M059J (cell line): ENCODE results near the gene MAML2. TPM values are rescaled to one million over a fixed set of nuclear protein-coding genes. Genes with fewer than 3 reads are reported as not detected.

Experiments used
- DNase-seq: peaks from one replicate; pipeline ENCODE4 v3.0.0-alpha.2; 2012; ENCODE audit warnings: low read depth
- total RNA-seq: library from RNA; depleted of rRNA; stranded (reverse); fragments of >200 nt; shearing (Covaris generic); gene quantifications from 2 replicates; pipeline ENCODE4 v1.2.3, GENCODE V29; 2014

Gene MAML2
- total RNA-seq, 1 experiment from 2014 or later: 14.0 TPM

DNA sequence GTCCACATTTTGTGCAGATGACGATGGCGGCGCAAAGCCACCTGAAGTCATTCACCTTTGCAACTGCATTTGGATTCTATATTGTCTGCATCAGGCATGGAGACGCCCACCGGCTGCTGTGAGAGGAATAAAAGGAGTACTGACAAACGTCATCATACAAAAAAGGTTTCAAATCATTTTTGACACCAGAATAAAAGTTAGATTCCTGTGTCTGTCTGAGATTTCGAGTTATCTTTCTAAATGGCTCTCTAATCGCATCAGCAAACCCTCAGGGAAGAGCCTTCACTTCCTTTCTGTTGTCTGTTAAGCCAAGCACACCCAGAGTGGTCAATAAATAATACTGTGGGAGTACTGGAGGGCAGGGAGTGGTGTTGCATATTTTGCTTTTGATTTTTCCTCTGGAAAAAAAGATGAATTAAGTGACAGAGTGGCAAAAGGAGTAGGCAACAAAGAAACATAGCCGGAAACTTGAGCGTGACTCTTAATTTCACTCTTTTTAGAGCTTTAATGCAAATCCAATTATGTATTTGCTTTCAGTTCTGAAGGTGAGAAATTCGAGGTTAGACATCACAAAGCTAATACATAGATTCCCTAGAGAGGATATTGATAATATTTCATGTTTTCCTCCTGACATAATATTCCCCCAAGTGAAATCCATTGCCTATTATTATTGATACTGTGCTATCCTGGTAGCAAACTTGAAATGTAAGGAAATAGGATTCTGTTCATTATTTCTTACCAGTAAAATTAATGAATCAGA is 268.3 kb downstream of the MAML2 start:
- DNase-seq: no peak

DNA sequence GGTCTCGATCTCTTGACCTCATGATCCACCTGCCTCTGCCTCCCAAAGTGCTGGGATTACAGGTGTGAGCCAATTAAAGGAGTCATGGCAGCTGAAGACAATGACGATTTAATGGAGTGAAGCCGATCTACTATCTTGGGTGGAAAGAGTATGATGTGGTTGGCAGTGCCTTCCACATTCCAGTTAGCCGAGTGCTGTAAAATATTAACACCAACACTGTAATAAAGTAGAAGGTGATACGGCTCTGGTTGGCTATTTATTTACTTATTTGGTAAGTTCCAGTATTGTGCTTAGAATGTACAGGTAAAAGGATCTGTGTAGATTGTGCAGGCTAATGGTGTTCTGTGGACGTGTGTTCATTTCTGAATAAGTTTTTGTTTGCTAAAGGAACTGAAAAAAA is 269.5 kb downstream of the MAML2 start:
- no peak for DNase-seq

DNA sequence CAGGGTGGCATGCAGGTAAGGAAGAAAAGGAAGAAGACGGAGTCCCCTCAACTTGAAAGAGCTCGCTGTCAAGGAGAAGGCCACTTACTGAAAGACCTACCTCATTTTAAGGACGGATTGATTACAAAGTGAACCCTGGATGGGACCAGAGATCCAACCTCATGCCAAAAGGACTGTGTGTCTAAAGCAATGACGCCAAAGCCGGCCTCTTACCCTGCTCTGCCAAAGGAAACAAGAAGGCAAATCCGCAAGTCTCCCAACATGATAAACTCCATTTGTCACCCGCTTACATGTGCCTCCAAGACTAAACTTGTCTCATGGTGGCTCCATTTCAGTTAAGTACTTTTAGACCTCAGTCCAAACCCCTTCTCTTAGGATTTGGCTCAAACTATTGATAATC is 270.4 kb downstream of the MAML2 start:
- DNase-seq: no peak

DNA sequence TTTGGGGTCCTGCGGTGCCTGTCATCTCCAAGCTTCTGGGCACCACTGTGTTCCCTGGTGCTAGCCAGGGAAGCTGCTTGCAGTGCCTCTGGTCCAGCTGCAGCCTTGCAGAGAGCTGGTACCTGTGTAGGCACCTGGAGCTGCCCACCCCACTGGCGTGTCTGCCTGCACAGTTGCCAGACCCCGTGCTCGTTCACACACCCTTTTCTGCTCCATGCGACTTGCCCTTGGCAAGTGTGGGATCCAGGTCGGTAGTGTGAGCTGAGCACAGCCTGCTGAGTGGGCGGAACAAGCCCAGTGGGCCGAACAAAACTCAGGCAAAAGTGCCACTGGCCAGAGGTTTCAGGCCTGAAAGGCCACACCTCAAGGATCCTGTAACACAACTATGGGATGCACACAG is 272.5 kb downstream of the MAML2 start:
- no peak for DNase-seq

DNA sequence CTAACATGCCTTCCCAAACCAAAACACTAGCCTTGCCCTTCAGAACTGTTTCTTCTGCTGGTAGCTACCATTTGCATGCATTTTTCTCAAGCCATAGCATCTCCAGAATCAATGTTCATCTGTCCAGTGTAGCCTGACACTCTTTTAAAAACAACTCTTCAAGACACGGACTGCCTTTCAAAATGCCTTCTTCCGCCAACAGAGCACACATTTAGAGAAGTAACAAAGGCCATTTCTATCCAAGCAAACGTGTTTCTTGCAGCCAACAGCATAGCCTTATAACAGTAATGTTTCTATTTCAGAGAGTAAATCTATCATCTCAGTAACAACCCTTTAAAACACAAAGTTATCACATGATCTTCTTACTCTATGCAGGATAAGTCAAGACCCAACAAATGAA is 275.8 kb downstream of the MAML2 start:
- no peak for DNase-seq

DNA sequence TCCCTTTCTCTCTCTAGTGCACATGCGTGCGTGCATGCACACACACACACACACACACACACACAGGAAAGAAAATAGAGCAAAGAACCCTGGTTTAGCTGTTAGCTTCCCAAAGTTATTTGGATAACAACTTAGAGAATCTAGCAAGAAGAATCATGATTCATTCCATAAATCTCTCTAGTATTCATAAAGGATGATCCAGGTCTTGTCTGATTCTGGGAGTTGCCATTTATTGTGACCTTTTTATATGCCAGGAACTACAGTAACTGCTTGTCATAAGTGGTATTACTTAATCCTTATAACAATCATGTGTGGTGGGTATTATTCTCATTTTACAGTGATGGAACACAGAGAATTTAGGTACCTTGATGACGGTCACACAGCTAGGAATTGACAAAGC is 277.6 kb downstream of the MAML2 start:
- DNase-seq: no peak

DNA sequence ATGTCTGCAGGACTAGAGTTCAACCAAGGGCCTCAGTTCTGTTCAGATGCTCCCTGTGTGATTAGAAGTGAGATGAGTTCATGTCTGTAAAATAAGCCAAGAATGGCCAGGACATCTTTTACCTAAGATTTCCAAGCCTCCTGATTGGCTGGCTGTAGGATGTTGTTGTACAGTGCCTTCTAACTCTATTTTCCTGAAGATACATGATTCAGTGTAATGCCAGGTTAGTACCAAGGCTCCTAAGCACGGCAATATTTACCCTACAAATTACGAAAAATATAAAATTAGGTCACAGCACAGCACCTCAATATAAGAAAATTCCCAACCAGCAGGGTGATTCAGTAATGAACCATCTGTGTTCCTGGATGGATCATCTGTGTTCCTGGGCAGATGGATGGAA is 279.1 kb downstream of the MAML2 start:
- no peak for DNase-seq

DNA sequence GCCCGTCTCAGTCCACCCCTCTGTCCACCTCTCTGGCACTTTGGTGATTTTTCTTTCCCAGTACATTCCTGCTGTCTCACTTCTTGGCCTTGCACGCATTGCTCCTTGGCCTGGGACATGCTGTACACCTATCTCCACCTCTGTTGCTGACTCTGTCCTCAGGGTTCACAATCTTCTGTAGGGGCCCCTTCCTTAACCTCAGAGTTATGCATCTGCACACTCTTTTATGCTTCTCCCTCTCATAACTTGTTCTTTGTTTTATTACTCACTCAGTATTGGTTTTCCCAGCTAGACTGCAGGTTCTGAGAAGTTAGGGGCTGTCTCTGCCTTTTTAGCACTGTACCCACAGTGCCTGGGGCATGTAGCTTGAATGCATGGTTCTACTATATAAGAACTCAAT is 279.9 kb downstream of the MAML2 start:
- DNase-seq: no peak

DNA sequence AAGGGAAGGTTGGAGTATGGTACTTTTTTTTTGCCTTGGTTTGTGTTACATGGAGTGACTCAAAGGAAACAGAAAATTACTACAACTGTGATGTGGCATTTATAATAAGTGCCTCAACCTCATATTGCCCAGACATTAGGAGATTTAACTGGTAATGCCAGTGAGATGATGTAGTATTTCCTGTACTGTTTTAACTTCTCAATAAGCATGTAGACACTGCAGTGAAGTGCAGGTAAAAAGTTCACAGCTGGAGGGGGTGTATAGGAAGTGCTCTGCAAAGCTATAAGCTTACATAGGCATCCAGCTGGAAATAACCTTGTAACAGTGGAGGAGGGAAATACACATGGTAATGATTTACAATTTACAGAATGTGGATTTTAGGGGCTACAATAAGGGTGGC is 280.9 kb downstream of the MAML2 start:
- DNase-seq: peak; percentile 70

DNA sequence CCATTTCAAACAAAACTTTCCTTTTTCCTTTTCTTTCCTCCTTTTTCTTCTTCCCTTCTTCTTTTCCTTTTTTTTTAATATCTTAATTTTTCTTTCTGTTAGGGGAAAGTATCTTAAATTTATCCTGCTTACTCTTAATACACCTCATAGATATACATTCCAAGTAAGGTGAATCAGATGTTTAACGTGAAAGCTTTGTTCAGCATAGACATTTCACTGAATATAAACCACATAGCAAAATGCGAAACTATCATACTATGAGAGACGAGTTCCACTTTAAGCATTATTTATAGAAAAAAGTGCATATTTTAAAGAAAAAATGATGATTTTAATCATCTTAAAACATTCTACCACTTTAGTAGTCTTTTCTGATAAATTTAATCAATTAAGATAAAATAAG is 281.3 kb downstream of the MAML2 start:
- no peak for DNase-seq

DNA sequence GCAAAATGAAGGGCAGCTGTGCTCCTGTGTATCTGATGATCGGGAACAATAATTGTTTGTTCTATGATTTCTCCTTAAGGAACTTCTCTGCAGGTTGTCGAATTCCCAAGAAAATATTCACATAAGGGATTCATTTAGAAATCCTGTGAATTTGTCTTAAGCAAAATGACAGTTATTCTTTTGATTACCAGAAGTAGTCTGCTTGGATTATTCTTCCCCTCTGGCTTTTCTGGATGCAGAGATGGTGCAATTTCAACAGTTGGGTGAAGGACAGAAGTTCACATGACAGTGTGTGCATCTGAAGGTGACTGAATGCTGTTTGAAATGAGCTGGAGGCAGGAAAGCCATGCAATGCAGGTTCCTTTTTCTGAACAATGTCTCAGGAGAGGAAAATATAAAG is 281.9 kb downstream of the MAML2 start:
- DNase-seq: no peak

DNA sequence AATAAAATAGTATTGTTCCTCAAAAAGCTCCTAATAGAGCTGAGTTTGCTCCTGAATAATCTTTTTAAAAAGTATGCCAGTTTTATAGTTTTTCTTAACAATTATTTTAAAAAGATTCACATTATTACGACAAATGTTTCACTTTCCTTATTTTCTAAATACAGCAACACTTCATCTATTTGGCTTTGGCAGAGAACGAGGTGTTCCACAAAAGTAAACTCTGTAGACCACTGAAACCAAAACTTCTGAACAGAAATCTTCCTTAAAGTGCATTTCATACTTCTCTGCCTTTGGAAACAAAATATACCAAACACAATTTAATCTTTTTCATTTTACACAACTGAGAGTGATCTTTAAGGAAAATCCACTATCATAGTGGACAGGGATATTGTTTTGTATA is 285.5 kb downstream of the MAML2 start:
- DNase-seq: no peak

DNA sequence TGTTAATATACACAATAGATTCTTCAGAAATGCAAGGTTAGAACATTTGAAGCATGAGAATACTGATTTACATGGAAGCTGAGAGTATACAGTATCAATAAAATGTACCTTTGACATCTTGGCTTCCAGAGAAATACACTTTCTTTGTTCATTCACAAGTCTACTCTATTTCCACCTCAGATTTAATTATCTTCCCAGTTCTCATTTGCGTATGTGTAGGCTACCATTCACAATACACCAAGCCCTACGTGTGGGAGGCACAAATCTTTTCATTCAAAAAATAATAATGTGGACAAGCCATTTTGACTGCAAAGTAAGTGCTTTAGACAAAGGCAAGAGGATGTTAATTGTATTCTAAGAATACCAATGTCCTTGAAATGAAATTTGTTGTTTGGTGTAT is 286.4 kb downstream of the MAML2 start:
- no peak for DNase-seq

DNA sequence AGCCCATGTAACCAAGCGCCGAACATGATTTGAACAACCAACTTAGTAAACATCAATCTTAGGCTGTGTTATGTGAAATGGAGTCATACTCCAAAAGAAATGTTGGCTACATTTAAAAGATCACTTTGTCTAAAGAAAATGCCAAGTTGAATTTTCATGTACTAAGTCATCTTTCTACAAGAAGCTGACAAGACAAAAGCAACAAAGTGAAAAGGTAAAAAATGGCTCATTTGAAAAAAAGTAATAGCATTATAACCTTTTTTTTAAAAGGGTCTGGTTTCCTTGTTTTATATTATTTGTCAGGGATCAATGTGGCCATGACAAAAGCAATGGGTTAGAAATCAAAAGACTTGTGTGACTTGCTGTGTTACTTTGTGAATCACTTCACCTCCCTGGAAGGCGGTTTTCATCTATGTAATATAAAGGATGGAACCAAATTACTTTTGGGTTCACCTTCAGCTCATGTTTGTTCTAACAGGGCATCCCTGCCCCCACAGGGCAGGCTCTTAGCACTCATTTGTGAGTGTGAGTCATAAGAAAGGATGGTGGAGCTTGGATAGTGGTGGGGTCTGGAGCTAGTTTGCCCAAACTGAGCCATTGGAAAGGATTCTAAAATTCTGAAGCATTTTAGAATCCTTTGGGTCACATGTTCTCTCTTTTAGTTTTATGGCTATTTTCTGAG is 287.1 kb downstream of the MAML2 start:
- peak; percentile 92 for DNase-seq

DNA sequence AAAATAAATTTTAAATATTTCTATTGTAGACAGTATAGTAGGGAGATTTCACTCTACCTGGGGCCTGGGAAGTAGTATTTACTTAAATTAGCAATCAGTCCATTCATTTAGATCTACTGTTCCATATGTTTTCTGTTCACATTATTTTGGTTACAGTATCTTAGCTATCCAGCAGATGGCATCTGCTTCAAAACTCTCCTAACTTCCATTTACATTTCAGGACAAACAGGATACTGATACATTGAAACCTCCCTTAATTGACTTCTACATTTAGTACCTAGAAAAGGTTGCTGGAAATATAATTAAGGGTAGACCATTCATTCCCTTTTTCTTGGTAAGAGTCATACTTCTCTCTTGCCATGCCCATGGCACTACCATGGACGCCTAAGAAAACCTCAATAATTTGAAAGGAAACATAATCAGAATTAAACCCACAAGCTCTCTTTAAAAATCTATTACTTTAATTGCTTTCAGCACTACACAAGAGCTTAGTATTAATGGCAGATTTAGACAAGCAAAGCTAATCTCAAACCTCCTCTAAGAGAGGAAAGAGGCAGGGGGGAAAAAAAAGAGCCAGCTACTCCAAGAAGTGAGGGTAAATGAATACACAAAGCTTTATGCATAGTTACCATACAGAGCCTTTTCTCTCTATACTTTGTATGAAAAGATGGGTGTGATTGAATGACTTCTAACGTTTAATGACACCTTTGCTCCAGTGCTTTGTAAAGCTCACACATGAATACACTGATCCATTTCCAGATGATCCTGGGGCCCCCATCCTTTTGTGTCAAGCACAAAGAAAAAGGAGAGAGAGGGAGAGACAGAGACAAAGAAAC is 287.9 kb downstream of the MAML2 start:
- DNase-seq: peak; percentile 59

DNA sequence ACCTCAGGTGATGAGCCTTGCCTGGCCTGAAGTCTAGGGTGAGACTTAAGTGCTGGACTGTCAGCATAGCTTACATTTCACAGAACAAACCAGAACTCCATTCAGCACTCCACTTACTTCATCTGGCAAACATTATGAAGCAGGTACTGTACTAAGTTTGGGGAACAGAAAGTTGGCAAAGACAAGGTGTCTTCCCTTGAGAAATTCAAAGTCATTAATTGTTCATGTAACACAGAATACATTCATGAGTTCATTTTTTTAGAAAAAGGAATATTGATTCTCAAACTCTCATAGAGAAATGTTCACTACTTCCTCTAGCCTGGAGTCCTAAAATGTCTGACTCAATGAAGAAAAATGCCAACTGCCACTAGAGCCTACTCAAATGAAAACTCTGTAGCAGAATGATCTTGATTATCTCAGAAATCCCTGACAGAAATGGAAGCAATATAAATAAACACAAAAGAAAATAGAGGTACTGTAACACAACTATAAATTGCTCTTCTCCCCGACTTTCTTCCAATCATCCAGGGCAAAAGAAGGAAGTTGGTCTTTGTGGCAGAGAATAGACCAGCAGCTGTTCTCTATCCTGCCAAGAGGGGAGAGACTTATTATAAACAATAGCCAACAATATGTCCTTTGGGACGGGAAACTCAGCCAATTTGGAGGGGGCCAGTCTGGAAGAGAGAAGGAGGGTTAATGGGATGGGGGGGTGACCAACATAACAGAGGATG is 289.9 kb downstream of the MAML2 start:
- peak; percentile 88 for DNase-seq

DNA sequence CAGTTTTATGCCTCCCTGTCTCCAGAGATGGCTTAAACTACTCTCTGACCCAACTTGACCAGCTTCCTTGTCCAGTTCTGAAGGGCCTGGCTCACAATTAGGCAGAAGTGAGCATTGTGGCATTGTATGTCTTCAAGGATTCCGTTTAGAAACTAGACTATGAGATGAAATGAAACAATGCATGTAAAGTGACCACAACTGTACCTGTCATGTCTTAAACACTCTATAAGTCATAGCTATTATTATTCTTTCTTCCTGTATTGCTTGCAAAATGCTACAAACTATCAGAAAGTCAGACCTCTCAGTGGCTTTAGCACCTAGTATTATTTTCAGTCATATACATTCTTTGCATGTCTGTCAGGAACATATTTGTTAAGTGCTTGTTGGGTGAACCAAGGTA is 291.2 kb downstream of the MAML2 start:
- no peak for DNase-seq

DNA sequence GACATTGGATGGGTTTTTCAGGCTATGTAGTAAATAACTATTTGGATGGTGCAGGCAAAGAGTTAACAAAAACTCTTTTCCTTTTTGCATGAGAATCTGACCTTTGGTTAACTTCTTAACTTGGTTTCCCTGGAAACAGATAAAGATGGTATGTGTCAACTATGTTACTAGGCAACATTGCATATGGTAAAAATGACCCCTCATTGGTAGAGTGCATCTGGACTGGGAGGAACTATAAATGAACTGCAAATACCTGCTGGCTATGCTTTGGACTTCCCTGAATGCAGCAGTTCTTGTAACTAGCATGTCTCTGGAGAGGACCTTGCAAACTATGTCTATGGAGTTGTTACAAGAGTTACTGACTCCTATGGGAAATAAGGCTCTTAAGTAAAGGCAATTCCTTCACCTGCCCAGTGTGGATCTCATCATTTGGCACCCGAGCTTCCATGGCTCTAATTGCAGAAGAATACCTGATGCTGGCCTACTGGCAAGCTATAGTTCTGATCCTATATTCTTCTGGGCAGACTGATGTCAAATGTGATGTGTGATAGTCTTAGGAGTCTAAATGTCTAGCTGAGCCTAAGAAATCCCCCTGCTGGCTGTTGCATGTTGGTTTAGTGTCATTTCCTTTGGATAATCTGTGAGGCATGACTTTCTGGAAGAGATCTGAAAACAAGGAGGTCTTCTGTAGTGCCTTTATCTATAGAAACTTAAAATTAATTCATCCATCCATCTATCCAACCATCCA is 292.4 kb downstream of the MAML2 start:
- peak; percentile 67 for DNase-seq

DNA sequence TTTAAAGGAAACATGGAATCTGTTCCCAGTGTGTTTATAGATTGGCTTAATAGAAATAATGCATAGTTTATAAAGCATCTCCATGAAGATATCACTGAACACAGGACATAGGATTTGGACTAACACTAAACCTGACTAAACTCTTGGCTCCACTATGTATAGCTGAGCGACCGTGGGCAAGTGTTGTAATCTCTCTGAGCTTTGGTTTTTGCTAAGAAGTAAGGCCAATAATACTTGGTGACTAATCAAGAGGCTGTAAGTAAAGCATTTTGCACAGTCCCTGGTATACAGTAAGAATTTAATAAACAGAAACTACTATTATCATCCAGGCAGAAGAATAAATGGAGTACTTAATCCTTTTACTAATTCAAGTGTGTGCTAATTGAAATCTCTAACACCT is 293.6 kb downstream of the MAML2 start:
- DNase-seq: no peak

DNA sequence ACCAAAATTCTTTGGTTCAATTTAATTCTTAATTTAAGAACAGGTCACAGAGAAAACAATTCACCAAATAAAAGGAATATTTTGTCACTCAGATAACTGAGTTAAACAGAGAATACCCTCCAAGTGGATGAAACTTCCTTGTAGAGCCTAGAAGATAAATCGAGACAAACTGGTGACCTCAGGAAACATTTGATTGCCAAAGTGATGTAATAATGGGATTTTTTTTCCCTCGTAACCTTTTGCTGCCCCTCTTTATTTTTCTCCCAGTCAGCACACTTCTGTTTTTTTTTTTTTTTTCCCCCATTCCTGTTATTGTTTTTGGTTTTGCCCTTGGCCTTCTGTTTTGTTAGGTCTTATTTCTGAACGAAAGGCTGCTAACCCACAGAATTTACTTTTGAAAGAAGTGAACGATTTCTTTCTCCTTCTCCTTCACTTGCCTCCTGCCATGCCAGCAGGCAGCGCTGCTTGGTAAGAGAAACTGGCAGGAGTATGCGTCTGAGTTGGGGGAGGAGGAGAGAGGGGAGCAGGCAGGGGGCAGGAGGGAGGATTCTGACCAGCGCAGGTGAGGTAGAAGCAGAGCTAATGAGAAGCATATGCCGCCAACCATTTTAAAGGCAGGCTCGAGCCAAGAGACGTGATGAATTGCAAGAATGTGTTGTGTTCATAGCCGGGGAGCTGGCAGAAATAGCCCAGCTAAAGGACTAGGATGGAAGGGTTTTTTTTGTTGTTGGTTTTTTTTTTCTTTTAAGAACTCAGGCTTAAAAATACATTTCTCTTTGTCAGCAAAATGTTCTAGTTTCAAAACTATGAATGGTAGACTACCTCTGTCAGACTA is 297.2 kb downstream of the MAML2 start:
- peak; percentile 74 for DNase-seq
